GM10266 (cell line): Measurements from ENCODE around the gene F8A2.

ENCODE experiments used
- DNase-seq: peaks from one replicate; pipeline ENCODE4 v3.0.0; 2012; ENCODE audit errors: extremely low spot score
- TF ChIP-seq, protein P1 (sequence below): IDR thresholded peaks from 2 replicates; pipeline ENCODE4 v1.5.1; 2012; ENCODE audit warnings: mild to moderate bottlenecking, low read depth; ENCODE audit not compliant: control insufficient read depth, insufficient read depth; ENCODE audit errors: missing control alignments

The F8A2 gene

DNA sequence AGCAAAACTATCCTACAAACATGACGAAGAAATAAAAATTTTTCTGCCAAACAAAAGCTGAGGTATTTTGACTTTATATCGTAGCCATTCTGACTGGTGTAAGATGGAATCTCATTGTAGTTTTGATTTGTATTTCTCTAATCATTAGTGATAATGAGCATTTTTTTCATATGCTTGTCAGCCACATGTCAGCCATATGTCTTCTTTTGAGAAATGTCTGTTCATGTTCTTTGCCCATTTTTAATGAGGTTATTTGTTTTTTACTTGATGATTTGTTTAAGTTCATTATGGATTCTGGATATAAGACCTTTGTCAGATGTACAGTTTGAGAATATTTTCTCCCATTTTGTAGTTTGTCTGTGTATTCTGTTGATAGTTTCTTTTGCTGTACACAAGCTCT lies 24.5 kb downstream of the F8A2 start:
- TF ChIP-seq, protein P1, sequence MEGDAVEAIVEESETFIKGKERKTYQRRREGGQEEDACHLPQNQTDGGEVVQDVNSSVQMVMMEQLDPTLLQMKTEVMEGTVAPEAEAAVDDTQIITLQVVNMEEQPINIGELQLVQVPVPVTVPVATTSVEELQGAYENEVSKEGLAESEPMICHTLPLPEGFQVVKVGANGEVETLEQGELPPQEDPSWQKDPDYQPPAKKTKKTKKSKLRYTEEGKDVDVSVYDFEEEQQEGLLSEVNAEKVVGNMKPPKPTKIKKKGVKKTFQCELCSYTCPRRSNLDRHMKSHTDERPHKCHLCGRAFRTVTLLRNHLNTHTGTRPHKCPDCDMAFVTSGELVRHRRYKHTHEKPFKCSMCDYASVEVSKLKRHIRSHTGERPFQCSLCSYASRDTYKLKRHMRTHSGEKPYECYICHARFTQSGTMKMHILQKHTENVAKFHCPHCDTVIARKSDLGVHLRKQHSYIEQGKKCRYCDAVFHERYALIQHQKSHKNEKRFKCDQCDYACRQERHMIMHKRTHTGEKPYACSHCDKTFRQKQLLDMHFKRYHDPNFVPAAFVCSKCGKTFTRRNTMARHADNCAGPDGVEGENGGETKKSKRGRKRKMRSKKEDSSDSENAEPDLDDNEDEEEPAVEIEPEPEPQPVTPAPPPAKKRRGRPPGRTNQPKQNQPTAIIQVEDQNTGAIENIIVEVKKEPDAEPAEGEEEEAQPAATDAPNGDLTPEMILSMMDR, result no peak
- DNase-seq, result no peak

DNA sequence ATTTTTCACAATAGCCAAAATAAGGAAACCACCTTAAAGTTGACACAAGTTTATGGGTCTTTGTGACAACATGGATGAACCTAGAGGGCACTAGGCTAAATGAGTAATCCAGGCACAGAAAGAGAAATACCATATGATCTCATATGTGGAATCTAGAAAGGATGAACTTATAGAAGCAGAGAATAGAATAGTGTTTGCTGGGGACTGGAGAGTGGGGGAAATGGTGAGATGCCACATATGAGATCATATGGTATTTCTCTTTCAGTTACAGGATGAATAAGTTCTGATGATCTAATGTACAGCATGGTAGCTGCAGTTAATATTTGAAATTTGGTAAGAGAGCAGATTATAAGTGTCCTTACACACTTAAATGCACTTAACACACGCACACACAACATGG lies 35.9 kb downstream of the F8A2 start:
- TF ChIP-seq, protein P1, result no peak
- no peak for DNase-seq
